Measurements from ENCODE around the gene AKR1C2. TPM values are rescaled to one million over a fixed set of nuclear protein-coding genes. Genes with fewer than 3 reads are reported as not detected.
"Not testable (repeated sequence)": the region's sequence is repeated elsewhere in the genome, so short reads cannot be mapped to it uniquely, and the experiment has no call there.

Gene AKR1C2
- total and polyA plus RNA-seq, 7 donors = 38.7 to 2,054 (median 161) TPM

DNA sequence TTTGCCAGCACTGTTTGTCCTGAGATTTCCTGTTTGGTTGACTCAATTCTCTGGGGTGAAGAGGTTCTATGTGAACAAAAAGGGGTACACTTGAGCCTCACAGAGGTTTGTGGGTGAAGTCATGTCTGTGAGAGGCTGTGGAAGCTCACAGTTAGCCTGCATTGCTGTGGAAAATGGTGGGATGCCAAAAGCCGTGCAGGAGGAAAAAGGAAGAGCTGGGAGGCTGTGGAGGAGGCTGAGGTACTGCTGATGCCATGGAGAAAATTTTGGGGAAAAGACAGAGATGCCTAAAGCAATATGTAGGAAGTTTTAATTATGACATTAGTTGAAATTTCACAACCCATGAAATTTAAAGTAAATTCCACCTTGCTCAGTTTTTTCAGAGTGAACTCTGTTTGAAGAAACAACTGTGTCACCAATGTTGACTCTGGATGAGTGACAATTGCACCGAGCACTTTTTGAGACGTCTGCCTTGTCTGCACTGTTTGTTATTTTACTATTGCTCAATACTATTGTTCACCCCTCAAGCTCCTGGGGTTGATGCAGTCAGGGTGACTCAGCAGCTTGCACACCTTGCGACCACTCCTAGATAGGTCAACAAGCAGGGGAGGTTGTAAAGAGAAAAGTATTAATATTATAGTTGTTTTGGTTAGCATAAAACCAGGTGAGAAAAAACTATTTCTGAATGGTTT is 5.3 kb upstream of the AKR1C2 start:
- 71 to 86% (median 71%) methylated on average over 4 of the region's 4 CpGs for WGBS, 3 donors
- intact Hi-C loops (cut with DNase I); ATAC-seq; H3K9me3 ChIP-seq; DNase-seq; H3K4me3 ChIP-seq; H3K36me3 ChIP-seq (ENCODE audit: insufficient read depth in 1 of 2, low read depth in 1 of 2); H3K4me1 ChIP-seq; H3K27me3 ChIP-seq (ENCODE audit: insufficient read depth in 3 of 3, low read length in 2 of 3); H3K27ac ChIP-seq: not testable (repeated sequence)

DNA sequence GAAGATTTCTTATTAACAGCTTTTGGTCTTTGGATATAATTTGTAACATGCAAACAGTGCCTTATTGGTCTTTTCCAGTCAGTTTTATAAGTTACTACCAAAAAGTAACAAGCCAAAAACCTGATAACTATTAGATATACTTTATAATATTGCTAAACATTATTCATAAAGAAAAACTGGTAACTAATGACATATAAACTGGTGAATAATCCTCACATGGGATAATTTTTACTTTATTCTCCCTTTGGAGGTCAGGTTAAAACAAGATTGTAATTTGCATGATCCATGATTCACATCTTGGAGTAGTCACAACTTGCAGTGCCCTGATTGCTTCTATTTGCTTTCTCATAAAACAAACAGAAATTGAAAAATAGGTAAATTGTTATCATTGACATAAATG is 844 bp upstream of the AKR1C2 start:
- intact Hi-C loops (cut with DNase I) = loop anchor here in 1 of 2 donors (5.0 kb wide), 1 partner anchor 93 kb away; no protein-coding TSS in a partner anchor

DNA sequence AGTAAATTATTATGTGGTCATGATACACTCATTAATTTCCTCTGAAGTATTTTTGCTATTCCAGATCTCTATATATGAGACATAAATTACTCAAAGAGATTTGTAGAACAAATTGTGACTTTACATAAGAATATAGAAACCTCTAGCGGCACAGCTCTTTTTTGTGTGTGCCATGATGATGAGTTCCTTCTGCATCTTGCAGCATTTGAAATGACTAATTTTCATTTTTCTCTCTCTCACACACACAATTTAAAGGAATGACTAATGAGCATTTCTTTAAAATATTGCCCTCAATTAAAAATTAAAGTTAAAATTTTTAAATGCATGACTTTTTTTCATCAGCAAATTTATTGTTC is 351 bp upstream of the AKR1C2 start:
- peaks cover 0 to 31% of the 10 kb centered on the region in 2 donors for H3K36me3 ChIP-seq (ENCODE audit: insufficient read depth in 1 of 2, low read depth in 1 of 2)
- not testable (repeated sequence) for H3K4me1 ChIP-seq; H3K27ac ChIP-seq; H3K4me3 ChIP-seq; H3K9me3 ChIP-seq; H3K27me3 ChIP-seq (ENCODE audit: insufficient read depth in 3 of 3, low read length in 2 of 3); DNase-seq
- peak in 1 of 4 donors; percentile 17 for ATAC-seq
- whole genome bisulfite sequencing, 3 donors = 0 to 3% (median 1%) methylated on average over 1 of the region's 1 CpG
- intact Hi-C loops (cut with DNase I) = loop anchor here in 1 of 2 donors (5.0 kb wide), 1 partner anchor 93 kb away; no protein-coding TSS in a partner anchor

More for the DNA sequence above, 844 bp upstream of the AKR1C2 start:
- H3K27ac ChIP-seq; H3K4me1 ChIP-seq; H3K9me3 ChIP-seq; H3K4me3 ChIP-seq; H3K27me3 ChIP-seq (ENCODE audit: insufficient read depth in 3 of 3, low read length in 2 of 3); DNase-seq; ATAC-seq: not testable (repeated sequence)
- peaks cover 0 to 26% of the 10 kb centered on the region in 2 donors for H3K36me3 ChIP-seq (ENCODE audit: insufficient read depth in 1 of 2, low read depth in 1 of 2)

DNA sequence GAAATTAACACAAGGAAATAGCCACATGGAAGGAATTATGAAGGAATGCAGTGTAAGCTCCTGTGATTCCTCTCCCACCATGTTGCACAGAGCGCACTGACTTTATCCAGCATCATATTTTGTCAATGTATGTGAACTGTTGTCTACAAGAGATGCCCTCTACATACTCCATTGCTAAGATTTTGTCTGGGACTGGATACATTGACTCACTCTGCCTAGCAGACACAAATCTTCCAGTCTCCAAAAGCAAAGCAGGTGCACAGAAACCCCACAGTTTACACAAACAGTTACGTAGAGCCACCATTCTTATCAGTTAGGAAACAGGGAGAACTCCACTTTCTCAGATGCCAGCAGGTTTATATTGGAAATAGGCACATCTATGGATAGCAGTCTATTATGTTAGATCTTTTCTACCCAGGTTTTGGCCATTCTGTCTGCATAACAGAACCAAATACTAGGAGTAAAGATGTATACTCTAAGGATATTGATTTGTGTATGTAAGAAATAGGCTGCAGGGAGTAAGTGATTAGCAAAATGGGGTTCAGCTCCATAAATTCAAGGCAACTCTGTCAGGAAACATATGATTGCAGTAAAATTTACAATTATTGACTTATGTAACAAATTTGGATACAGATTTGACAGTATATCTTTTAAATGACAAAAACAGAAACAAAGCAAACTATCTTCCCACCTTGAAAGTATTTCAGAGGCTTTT is 1.5 kb downstream of the AKR1C2 start:
- no peaks in the 10 kb centered on the region for H3K9me3 ChIP-seq
- peak overlapping the region; percentile 39 for H3K27ac ChIP-seq
- DNase-seq (no peak), ATAC-seq (no peak)
- peak overlapping the region; percentile 66 for H3K4me3 ChIP-seq
- no peaks in the 10 kb centered on the region for H3K4me1 ChIP-seq
- intact Hi-C loops (cut with DNase I) = loop anchor here in 1 of 2 donors (5.0 kb wide), 1 partner anchor 95 kb away; no protein-coding TSS in a partner anchor
- WGBS, 3 donors = 84 to 98% (median 90%) methylated on average over 2 of the region's 2 CpGs
- TF ChIP-seq, protein P1, sequence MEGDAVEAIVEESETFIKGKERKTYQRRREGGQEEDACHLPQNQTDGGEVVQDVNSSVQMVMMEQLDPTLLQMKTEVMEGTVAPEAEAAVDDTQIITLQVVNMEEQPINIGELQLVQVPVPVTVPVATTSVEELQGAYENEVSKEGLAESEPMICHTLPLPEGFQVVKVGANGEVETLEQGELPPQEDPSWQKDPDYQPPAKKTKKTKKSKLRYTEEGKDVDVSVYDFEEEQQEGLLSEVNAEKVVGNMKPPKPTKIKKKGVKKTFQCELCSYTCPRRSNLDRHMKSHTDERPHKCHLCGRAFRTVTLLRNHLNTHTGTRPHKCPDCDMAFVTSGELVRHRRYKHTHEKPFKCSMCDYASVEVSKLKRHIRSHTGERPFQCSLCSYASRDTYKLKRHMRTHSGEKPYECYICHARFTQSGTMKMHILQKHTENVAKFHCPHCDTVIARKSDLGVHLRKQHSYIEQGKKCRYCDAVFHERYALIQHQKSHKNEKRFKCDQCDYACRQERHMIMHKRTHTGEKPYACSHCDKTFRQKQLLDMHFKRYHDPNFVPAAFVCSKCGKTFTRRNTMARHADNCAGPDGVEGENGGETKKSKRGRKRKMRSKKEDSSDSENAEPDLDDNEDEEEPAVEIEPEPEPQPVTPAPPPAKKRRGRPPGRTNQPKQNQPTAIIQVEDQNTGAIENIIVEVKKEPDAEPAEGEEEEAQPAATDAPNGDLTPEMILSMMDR (IDR thresholded peaks at IDR 0.05) = no peak
- no peaks in the 10 kb centered on the region for H3K27me3 ChIP-seq (ENCODE audit: insufficient read depth in 3 of 3, low read length in 2 of 3)
- peaks cover 0 to 48% of the 10 kb centered on the region in 2 donors for H3K36me3 ChIP-seq (ENCODE audit: insufficient read depth in 1 of 2, low read depth in 1 of 2)

DNA sequence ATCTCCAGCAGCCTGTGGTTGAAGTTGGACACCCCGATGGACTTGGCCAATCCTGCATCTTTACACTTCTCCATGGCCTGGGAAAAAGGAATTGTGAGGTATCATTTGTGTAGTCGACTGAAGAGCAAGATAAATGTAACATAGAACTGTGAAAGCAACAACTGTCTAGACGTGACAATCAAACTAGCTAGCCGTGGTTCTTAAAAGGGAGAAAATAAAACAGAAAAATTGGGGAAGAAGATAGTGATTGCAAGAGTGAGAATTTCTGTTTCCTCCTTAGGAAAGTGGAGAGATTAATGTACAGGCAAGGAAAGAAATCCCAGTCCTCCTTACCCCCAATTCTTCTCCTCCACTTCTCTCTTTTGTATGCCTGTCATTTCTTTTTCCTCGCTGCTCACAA is 5.0 kb downstream of the AKR1C2 start:
- Histone ChIP-seq H3K27me3 (ENCODE audit: insufficient read depth in 3 of 3, low read length in 2 of 3) (no peaks in the 10 kb centered on the region), H3K4me1 (no peaks in the 10 kb centered on the region), H3K27ac (no peak overlapping the region), H3K4me3 (no peak overlapping the region), H3K36me3 (ENCODE audit: insufficient read depth in 1 of 2, low read depth in 1 of 2) (peaks cover 0 to 74% of the 10 kb centered on the region in 2 donors), H3K9me3 (no peaks in the 10 kb centered on the region)
- TF ChIP-seq, protein P1 (IDR thresholded peaks at IDR 0.05) = no peak
- intact Hi-C loops (cut with DNase I) = no loop called here
- DNase-seq (no peak), ATAC-seq (no peak)
- 83 to 86% (median 83%) methylated on average over 5 of the region's 5 CpGs for WGBS, 3 donors

DNA sequence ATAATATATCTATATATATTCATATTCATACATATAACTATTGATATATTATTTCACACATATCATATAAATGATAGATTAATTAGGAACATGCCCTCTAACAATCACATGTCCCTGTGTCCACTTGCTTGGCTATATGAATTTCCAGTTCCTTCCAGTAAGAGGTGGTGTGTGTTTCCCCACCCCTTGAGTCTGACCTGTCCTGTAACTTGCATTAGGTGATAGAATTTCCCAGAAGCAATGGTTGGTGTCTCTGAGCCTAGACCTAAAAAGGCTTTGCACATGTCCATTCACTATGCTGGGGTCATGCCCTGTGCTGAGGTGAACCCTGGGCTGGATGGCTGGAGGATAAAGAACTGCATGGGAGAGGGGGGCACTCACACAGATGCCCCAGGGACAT is 9.4 kb downstream of the AKR1C2 start:
- H3K4me1 ChIP-seq; DNase-seq; H3K27ac ChIP-seq; H3K4me3 ChIP-seq; intact Hi-C loops (cut with DNase I); H3K9me3 ChIP-seq; H3K27me3 ChIP-seq (ENCODE audit: insufficient read depth in 3 of 3, low read length in 2 of 3): not testable (repeated sequence)
- ATAC-seq = peak in 1 of 4 donors; percentile 19
- peaks cover 0 to 82% of the 10 kb centered on the region in 2 donors for H3K36me3 ChIP-seq (ENCODE audit: insufficient read depth in 1 of 2, low read depth in 1 of 2)

DNA sequence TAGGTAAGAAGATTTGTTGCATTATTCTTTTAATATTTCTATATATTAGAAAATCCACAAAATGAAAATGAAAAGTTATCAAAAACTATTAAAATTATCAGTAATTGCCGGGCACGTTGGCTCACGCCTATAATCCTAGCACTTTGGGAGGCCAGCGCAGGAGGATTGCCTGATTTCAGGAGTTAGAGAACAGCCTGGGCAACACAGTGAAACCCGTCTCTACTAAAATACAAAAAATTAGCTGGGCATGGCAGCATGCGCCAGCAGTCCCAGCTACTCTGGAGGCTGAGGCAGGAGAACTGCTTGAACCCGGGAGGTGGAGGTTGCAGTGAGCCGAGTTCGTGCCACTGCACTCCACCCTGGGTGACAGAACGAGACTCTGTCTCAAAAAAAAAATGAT is 11.1 kb downstream of the AKR1C2 start:
- WGBS, 3 donors = 92 to 96% (median 93%) methylated on average over 10 of the region's 10 CpGs
- ATAC-seq; H3K4me1 ChIP-seq; H3K27me3 ChIP-seq (ENCODE audit: insufficient read depth in 3 of 3, low read length in 2 of 3); H3K27ac ChIP-seq; DNase-seq; intact Hi-C loops (cut with DNase I); H3K4me3 ChIP-seq; H3K9me3 ChIP-seq: not testable (repeated sequence)
- peaks cover 0 to 79% of the 10 kb centered on the region in 2 donors for H3K36me3 ChIP-seq (ENCODE audit: insufficient read depth in 1 of 2, low read depth in 1 of 2)

DNA sequence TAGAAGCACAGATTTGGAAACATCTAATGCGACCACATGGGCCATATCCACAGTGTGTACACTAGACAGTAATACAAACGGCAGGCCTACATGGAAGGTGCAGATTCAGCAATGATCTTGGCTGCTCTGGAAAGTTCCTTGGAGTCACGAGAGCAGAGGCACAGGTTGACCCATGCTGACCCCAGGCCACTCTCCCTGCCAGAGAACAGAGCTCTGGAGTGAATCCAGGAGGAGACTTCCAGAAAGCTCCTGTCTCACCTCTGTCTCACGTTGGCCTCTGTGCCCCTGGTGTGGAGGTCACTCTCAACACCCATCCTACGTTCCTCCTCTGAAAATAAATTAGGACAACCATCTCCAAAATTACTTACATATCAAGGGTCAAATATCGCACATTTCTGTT is 12.2 kb downstream of the AKR1C2 start:
- ATAC-seq; intact Hi-C loops (cut with DNase I): not testable (repeated sequence)

More for the DNA sequence above, 12.2 kb downstream of the AKR1C2 start:
- H3K4me3 ChIP-seq; H3K27ac ChIP-seq; H3K9me3 ChIP-seq; H3K27me3 ChIP-seq (ENCODE audit: insufficient read depth in 3 of 3, low read length in 2 of 3); H3K4me1 ChIP-seq; DNase-seq: not testable (repeated sequence)
- peaks cover 0 to 70% of the 10 kb centered on the region in 2 donors for H3K36me3 ChIP-seq (ENCODE audit: insufficient read depth in 1 of 2, low read depth in 1 of 2)
- 66 to 84% (median 83%) methylated on average over 2 to 3 of the region's 6 CpGs for WGBS, 3 donors

Measured in psoas muscle (tissue), 8 donors.